SK-N-SH (cell line): ENCODE data around the gene ATRAID. TPM values are rescaled to one million over a fixed set of nuclear protein-coding genes. Genes with fewer than 3 reads are reported as not detected.

ENCODE experiments used
- CTCF ChIA-PET: fragments of 300-600, 350-600 bp; formaldehyde crosslinking; extraction: SDS; loops from one replicate; lab custom pipeline; 2021; lab: Yijun Ruan, JAX
- POLR2A ChIA-PET: fragments of 350-600 bp; sonication (Branson Sonifier 250); formaldehyde crosslinking; extraction: SDS; loops from one replicate; lab custom pipeline; 2020; ENCODE audit warnings: antibody characterized with exemption, inconsistent platforms; lab: Yijun Ruan, JAX
- DNase-seq: peaks from one replicate; pipeline ENCODE4 v3.0.0; 2012
- H2AFZ ChIP-seq: fragments of 200-600 bp; sonication (generic); 2 replicates; pipeline ENCODE4 v1.8.1; 2016; ENCODE audit warnings: antibody characterized with exemption, mild to moderate bottlenecking, low read depth
- H3F3A ChIP-seq: fragments of 200-600 bp; sonication (generic); replicated peaks from 2 replicates; pipeline ENCODE3; 2016; ENCODE audit warnings: antibody characterized with exemption, mild to moderate bottlenecking; ENCODE audit not compliant: insufficient read depth
- H3K27ac ChIP-seq, 2 experiments: fragments of 200-500 bp in 1 of 2; fragments of 200-600 bp in 1 of 2; sonication (Bioruptor generic) in 1 of 2; sonication (generic), shearing (Covaris generic) in 1 of 2; 2 replicates each; pipeline versions ENCODE4 v1.5.1 to v1.6.1; 2014 to 2016; ENCODE audit warnings: low read depth in 2 of 2, inconsistent platforms in 1 of 2, low read length in 1 of 2, mild to moderate bottlenecking in 1 of 2, mixed read lengths in 1 of 2
- H3K27me3 ChIP-seq: fragments of 200-600 bp; sonication (generic), shearing (Covaris generic); 2 replicates; pipeline ENCODE4 v1.6.1; 2016; ENCODE audit warnings: mixed run types; ENCODE audit not compliant: insufficient read depth
- H3K36me3 ChIP-seq, 2 experiments: fragments of 200-500 bp in 1 of 2; fragments of 200-600 bp in 1 of 2; sonication (Bioruptor generic) in 1 of 2; sonication (generic) in 1 of 2; replicated peaks in 1 of 2; 2 replicates each; pipeline versions ENCODE3 to v1.5.1; 2014 to 2016; ENCODE audit warnings: low read length in 1 of 2, mild to moderate bottlenecking in 1 of 2; ENCODE audit not compliant: insufficient read depth in 2 of 2, control insufficient read depth in 1 of 2
- H3K4me1 ChIP-seq, 2 experiments: fragments of 200-500 bp in 1 of 2; fragments of 200-600 bp in 1 of 2; sonication (Bioruptor generic) in 1 of 2; sonication (generic), shearing (Covaris generic) in 1 of 2; 2 replicates each; pipeline versions ENCODE4 v1.5.1 to v1.6.1; 2014 to 2016; ENCODE audit warnings: low read depth in 1 of 2, low read length in 1 of 2, mixed run types in 1 of 2; ENCODE audit not compliant: insufficient read depth in 2 of 2, control insufficient read depth in 1 of 2
- H3K4me2 ChIP-seq: fragments of 200-600 bp; sonication (generic), shearing (Covaris generic); 2 replicates; pipeline ENCODE4 v1.6.1; 2017; ENCODE audit warnings: mixed run types
- H3K4me3 ChIP-seq, 2 experiments: fragments of 200-500 bp in 1 of 2; fragments of 200-600 bp in 1 of 2; sonication (Bioruptor generic) in 1 of 2; sonication (generic), shearing (Covaris generic) in 1 of 2; 2 replicates each; pipeline versions ENCODE4 v1.5.1 to v1.8.1; 2014 to 2016; ENCODE audit warnings: low read depth in 2 of 2, inconsistent platforms in 1 of 2, low read length in 1 of 2, mild to moderate bottlenecking in 1 of 2, mixed read lengths in 1 of 2, moderate library complexity in 1 of 2
- H3K79me2 ChIP-seq: fragments of 200-600 bp; sonication (generic); 2 replicates; pipeline ENCODE4 v1.8.1; 2017; ENCODE audit warnings: mild to moderate bottlenecking; ENCODE audit not compliant: insufficient read depth
- H3K9ac ChIP-seq: fragments of 200-600 bp; sonication (generic); 2 replicates; pipeline ENCODE4 v1.6.1; 2017; ENCODE audit warnings: mixed run types
- H3K9me2 ChIP-seq: fragments of 200-600 bp; sonication (generic); 2 replicates; pipeline ENCODE4 v1.6.1; 2017; ENCODE audit warnings: mixed run types
- H3K9me3 ChIP-seq: fragments of 200-600 bp; sonication (generic); 2 replicates; pipeline ENCODE4 v1.6.1; 2017; ENCODE audit warnings: mixed run types, mild to moderate bottlenecking, moderate library complexity
- H4K20me1 ChIP-seq: fragments of 200-600 bp; sonication (generic); 2 replicates; pipeline ENCODE4 v1.6.1; 2017; ENCODE audit warnings: mild to moderate bottlenecking, mixed run types; ENCODE audit not compliant: insufficient read depth
- FOSL2 ChIP-seq: IDR thresholded peaks from 2 replicates; pipeline ENCODE4 v1.4.0; 2012; ENCODE audit warnings: low read depth, mild to moderate bottlenecking, moderate library complexity, borderline replicate concordance
- FOXM1 ChIP-seq: IDR thresholded peaks from 2 replicates; pipeline ENCODE4 v1.4.0; 2012; ENCODE audit warnings: low read depth, mild to moderate bottlenecking
- GATA2 ChIP-seq: sonication (generic); formaldehyde crosslinking; IDR thresholded peaks from 2 replicates; pipeline ENCODE4 v1.5.0; 2020; ENCODE audit warnings: mild to moderate bottlenecking, missing genetic modification reagents
- MAX ChIP-seq: IDR thresholded peaks from 2 replicates; pipeline ENCODE4 v1.4.0; 2012; ENCODE audit warnings: low read depth
- NFIC ChIP-seq: IDR thresholded peaks from 2 replicates; pipeline ENCODE4 v1.4.0; 2012; ENCODE audit warnings: borderline replicate concordance
- NRF1 ChIP-seq: IDR thresholded peaks from 2 replicates; pipeline ENCODE4 v1.6.1; 2012; ENCODE audit warnings: low read depth, mild to moderate bottlenecking, low read length
- REST ChIP-seq: IDR thresholded peaks from 2 replicates; pipeline ENCODE4 v1.6.1; 2012; ENCODE audit warnings: mild to moderate bottlenecking, low read depth, low read length, moderate library complexity
- SIN3A ChIP-seq: IDR thresholded peaks from 2 replicates; pipeline ENCODE4 v1.6.1; 2012; ENCODE audit warnings: low read depth, mild to moderate bottlenecking, low read length, moderate library complexity, borderline replicate concordance
- TCF12 ChIP-seq: IDR thresholded peaks from 2 replicates; pipeline ENCODE4 v1.4.0; 2012
- USF2 ChIP-seq: fragments of 150-350 bp; IDR thresholded peaks from 2 replicates; pipeline ENCODE4 v1.6.1; 2017; ENCODE audit warnings: antibody characterized with exemption, low read length, low read depth, borderline replicate concordance
- WGBS: methylation state at CpG from one replicate; pipeline ENCODE4 v1.1.6; 2017; ENCODE audit warnings: low lambda C conversion rate; 5-methylcytosine and 5-hydroxymethylcytosine counted together
- polyA plus RNA-seq, 3 experiments: library from polyadenylated mRNA; depleted of rRNA; stranded (reverse); fragments of >200 nt; gene quantifications; 2 replicates each; pipeline ENCODE4 v1.2.3, GENCODE V29; 2012

ATRAID gene
- polyA plus RNA-seq, 1 of the 3 experiments (the other 2 are of a cell fraction) = 289 TPM

- no peak overlapping the region for H2AFZ ChIP-seq
- no peaks in the 10 kb centered on the region for H3K9me2 ChIP-seq
- CTCF ChIA-PET = interaction anchor here (1.2 to 4.3 kb wide), 3 partner anchors 28 to 57 kb away, joined by 3 to 18 read pairs (median 17); partner anchors contain the start of gene SLC30A3
- peaks cover 9% of the 10 kb centered on the region; the same call in 1 of the 2 replicates for H3K79me2 ChIP-seq
- no peak overlapping the region for H3K9ac ChIP-seq
- H3K4me3 ChIP-seq = no peak overlapping the region
- no peak overlapping the region for H3K27ac ChIP-seq
- WGBS = 99% methylated on average over 6 of the region's 6 CpGs
- H3K9me3 ChIP-seq = no peaks in the 10 kb centered on the region
- no peak overlapping the region for H3K4me2 ChIP-seq
- H4K20me1 ChIP-seq = no peaks in the 10 kb centered on the region
- POLR2A ChIA-PET = no interaction called here
- TF ChIP-seq SIN3A (no peak), GATA2 (CRISPR knock-in tag) (no peak), MAX (no peak), REST (no peak), NRF1 (no peak), FOSL2 (no peak), TCF12 (no peak), USF2 (no peak)
- H3K36me3 ChIP-seq = peaks cover 75 to 85% of the 10 kb centered on the region in 2 experiments
- no peaks in the 10 kb centered on the region for H3K27me3 ChIP-seq
- H3K4me1 ChIP-seq = no peaks in the 10 kb centered on the region; a peak in 1 of 4 replicates
- DNase-seq = no peak
- peaks cover 15% of the 10 kb centered on the region for H3F3A ChIP-seq
Measured at GRCh38 chr2:27223416-27223815, 11.6 kb downstream of the ATRAID start.

GRCh38 chr2:27225526-27225925 is 13.7 kb downstream of the ATRAID start:
- Histone ChIP-seq H2AFZ (no peak overlapping the region), H3K79me2 (no peaks in the 10 kb centered on the region), H3K4me2 (no peak overlapping the region), H3F3A (peaks cover 11% of the 10 kb centered on the region), H4K20me1 (no peaks in the 10 kb centered on the region), H3K9ac (no peak overlapping the region), H3K27me3 (no peaks in the 10 kb centered on the region), H3K4me1 (no peaks in the 10 kb centered on the region), H3K9me2 (no peaks in the 10 kb centered on the region), H3K27ac (no peak overlapping the region), H3K36me3 (peaks cover 66 to 86% of the 10 kb centered on the region in 2 experiments), H3K4me3 (no peak overlapping the region), H3K9me3 (no peaks in the 10 kb centered on the region)
- ChIA-PET POLR2A (no interaction called here), CTCF (interaction anchor here (1.2 to 4.3 kb wide), 3 partner anchors 40 to 55 kb away, joined by 4 to 18 read pairs (median 9); no protein-coding TSS in a partner anchor)
- WGBS = 95% methylated on average over 9 of the region's 9 CpGs
- no peak for DNase-seq
- TF ChIP-seq NFIC = no peak
- no peak for TF ChIP-seq FOXM1
